ENCODE data around the gene AGBL4.

Gene AGBL4

DNA sequence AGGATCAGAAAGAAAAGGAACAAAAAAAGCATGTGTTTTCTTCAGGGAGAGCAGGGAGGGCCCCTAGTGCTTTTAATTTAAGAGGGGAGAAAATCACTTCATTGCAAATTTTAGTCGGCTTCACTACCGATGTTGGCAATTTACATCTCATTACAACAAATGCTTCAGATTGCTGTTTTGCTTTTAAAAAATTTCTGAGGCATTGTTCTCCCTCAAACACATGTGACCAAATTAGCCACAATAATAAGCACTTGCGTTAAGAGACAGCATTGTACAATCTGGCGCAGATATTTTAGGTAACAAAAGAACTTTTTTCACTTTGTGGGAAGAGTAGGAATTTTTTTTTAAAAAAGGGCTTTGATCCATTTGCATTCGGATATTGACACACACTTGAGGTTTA is 1276.8 kb downstream of the AGBL4 start:
- TF ChIP-seq, protein P1, sequence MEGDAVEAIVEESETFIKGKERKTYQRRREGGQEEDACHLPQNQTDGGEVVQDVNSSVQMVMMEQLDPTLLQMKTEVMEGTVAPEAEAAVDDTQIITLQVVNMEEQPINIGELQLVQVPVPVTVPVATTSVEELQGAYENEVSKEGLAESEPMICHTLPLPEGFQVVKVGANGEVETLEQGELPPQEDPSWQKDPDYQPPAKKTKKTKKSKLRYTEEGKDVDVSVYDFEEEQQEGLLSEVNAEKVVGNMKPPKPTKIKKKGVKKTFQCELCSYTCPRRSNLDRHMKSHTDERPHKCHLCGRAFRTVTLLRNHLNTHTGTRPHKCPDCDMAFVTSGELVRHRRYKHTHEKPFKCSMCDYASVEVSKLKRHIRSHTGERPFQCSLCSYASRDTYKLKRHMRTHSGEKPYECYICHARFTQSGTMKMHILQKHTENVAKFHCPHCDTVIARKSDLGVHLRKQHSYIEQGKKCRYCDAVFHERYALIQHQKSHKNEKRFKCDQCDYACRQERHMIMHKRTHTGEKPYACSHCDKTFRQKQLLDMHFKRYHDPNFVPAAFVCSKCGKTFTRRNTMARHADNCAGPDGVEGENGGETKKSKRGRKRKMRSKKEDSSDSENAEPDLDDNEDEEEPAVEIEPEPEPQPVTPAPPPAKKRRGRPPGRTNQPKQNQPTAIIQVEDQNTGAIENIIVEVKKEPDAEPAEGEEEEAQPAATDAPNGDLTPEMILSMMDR (IDR thresholded peaks at IDR 0.05; ENCODE audit: low read depth, low read length) = no peak
- no peak for DNase-seq (ENCODE audit: extremely low read depth, low read depth)

DNA sequence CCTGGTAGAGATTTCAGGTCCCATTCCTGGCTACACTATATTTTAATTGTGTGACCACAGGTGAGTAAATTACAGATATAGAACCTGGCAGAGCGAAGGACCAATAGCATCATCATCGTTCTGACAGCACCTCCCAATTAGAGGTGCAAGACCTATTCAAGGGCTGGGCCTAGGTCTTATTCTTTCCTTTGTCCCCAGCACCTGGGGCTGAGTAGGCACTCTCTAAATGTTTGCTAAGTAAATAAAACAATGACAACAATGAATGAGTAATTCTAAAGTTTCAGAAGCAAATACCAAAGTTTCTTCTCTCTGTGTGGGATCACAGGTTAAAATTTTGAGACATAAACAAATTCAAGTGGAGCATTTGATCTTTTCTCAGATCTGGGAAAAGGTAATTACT is 1279.7 kb downstream of the AGBL4 start:
- no peak for DNase-seq (ENCODE audit: extremely low read depth, low read depth)
- TF ChIP-seq, protein P1 (IDR thresholded peaks at IDR 0.05; ENCODE audit: low read depth, low read length) = no peak

DNA sequence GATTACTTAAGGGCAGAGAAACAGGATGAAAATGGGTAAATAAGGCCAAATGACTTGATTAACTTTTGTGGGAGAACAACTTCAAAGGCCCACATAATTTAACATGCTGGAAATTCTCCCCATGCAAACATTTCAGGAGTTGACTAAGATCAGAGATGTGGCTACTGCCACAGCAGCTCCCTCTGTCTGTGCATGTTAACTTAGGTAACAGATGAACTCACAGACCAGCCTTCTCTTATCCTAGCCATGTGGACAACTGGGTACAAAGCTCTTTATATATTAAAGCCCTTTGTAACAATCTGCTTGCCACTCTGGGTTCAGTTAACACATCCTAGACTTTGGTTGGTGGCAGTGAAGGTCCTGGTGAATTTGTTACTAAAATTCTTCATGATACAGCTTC is 1280.3 kb downstream of the AGBL4 start:
- DNase-seq (ENCODE audit: extremely low read depth, low read depth) = no peak
- TF ChIP-seq, protein P1 (IDR thresholded peaks at IDR 0.05; ENCODE audit: low read depth, low read length) = no peak

DNA sequence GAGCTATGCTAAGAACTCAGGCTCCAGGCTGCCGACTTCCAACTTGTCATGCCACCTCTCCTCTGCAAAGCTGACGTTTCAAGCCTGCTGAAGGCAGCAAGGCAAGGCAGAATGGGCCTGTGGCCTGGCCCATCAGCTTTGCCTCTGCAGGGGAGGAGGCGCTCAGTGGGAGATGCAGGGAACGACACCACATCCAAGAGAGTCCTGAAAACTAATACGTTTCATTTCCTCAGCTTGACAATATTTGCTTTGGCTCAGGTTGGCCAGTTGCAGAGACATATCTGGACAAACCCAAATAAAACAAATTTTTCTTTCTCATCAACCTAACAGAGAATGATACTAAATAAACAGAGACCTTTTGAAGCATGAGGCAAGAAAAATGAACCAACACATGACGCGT is 1282.4 kb downstream of the AGBL4 start:
- TF ChIP-seq, protein P1 (IDR thresholded peaks at IDR 0.05; ENCODE audit: low read depth, low read length) = no peak
- no peak for DNase-seq (ENCODE audit: extremely low read depth, low read depth)

DNA sequence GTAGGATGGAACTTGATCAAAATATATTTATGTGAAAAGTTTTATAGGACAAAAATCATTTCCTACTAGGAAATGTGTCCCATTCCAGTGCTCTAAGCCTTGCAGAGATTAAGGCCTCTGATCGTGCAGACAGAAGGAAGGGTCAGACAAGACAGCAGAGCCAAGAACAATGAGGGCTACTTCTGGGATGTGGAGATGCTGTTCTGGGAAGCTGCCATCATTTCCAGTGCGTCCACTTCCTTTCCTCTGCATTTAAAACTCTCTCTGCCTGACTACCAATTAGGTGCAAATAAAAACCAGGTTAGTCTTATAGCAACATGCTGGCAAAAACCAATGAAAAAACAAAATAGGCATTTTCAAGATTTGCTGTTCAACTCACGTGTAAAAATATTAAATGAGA is 1283.1 kb downstream of the AGBL4 start:
- no peak for DNase-seq (ENCODE audit: extremely low read depth, low read depth)
- TF ChIP-seq, protein P1 (IDR thresholded peaks at IDR 0.05; ENCODE audit: low read depth, low read length) = no peak

DNA sequence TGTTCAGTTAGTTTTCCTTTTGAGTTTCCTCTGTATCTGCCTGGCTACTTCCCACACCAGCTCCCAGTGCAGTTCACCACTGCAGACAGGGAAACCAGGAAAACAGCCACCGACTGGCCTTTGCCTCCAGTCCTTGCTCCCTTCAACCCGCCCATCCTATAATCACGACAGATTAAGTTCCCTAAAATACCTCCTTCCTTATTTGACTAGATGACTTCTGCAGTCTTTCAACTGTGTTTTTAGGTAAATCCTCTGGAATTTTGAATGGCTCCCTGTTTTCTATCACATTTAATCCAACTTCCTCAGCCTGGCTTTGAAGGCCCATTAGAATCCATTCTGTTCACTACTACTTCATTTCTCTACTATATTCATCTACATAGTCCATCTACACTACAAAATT is 1284.7 kb downstream of the AGBL4 start:
- no peak for DNase-seq (ENCODE audit: extremely low read depth, low read depth)
- TF ChIP-seq, protein P1 (IDR thresholded peaks at IDR 0.05; ENCODE audit: low read depth, low read length) = no peak

DNA sequence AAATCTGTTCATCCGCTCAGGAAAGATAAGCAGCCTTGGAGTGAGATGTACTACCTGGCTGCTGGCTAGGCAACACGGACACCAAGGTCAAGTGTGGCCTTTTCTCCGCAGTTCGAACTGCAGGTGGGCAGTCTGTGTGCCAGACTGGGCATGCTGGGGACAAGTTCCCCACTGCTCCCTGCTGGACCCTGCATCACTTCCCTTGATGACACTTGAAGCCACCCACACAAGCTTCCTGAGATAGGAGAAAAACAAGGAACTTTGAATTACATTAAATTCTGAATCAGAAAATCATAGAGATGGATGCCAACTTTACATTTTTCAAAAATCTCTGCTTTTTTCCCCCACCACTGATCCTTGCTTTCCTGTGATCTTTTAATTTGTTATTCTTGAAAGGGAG is 1285.4 kb downstream of the AGBL4 start:
- TF ChIP-seq, protein P1 (IDR thresholded peaks at IDR 0.05; ENCODE audit: low read depth, low read length) = no peak
- DNase-seq (ENCODE audit: extremely low read depth, low read depth) = no peak

Data from AG09319 (cell line).